Astrocyte (in vitro differentiated cells and primary cell): ENCODE data around the gene ITGBL1.
"Not testable (repeated sequence)": the region's sequence is repeated elsewhere in the genome, so short reads cannot be mapped to it uniquely, and the experiment has no call there.

Experiments used
- CTCF ChIP-seq: IDR thresholded peaks from 2 replicates; pipeline ENCODE4 v1.5.1; 2011; ENCODE audit warnings: low read depth, mild to moderate bottlenecking, inconsistent platforms, low read length, moderate library complexity; ENCODE audit not compliant: insufficient read depth
- EZH2 ChIP-seq: IDR thresholded peaks from 2 replicates; pipeline ENCODE4 v1.6.1; 2012; ENCODE audit warnings: mild to moderate bottlenecking, low read length, inconsistent platforms; ENCODE audit not compliant: insufficient read depth

- not testable (repeated sequence) for TF ChIP-seq CTCF, EZH2
Measured at GRCh38 chr13:101544544-101544943, 92.1 kb downstream of the ITGBL1 start.
